ENCODE data around the gene CYTH4. TPM values are rescaled to one million over a fixed set of nuclear protein-coding genes. Genes with fewer than 3 reads are reported as not detected.

Gene CYTH4
- total and polyA plus RNA-seq, 2 experiments from 2014 or later, result not detected

GRCh38 chr22:37256075-37256726 is 26.1 kb upstream of the CYTH4 start:
- no peak for ATAC-seq

More at GRCh38 chr22:37256075-37256726, 26.1 kb upstream of the CYTH4 start:
- Histone ChIP-seq H3K4me1 (ENCODE audit: insufficient read depth) (peaks cover 15% of the 10 kb centered on the region; the same call in 1 of the 2 replicates), H3K4me2 (no peak overlapping the region), H2AFZ (no peak overlapping the region), H3K79me2 (replicated peaks; ENCODE audit: insufficient read depth) (no peaks in the 10 kb centered on the region), H3K27me3 (ENCODE audit: insufficient read depth) (peaks cover 6% of the 10 kb centered on the region), H3F3A (replicated peaks; ENCODE audit: low read depth) (no peaks in the 10 kb centered on the region), H4K20me1 (replicated peaks; ENCODE audit: insufficient read depth) (no peaks in the 10 kb centered on the region), H3K36me3 (ENCODE audit: insufficient read depth) (no peaks in the 10 kb centered on the region), H3K9me2 (ENCODE audit: insufficient read depth) (no peaks in the 10 kb centered on the region), H3K27ac (ENCODE audit: low read depth) (no peak overlapping the region), H3K4me3 (no peak overlapping the region)
- Mint-ChIP-seq H3K4me3 (no peak overlapping the region), H3K27me3 (ENCODE audit: insufficient read depth, low read depth, poor library complexity) (peaks cover 25% of the 10 kb centered on the region), H3K4me1 (peaks cover 27% of the 10 kb centered on the region), H3K27ac (no peak overlapping the region), H3K36me3 (ENCODE audit: low read depth) (no peaks in the 10 kb centered on the region), H3K9me3 (no peaks in the 10 kb centered on the region; the same call in none of the 3 replicates)
- no peak for DNase-seq (ENCODE audit: low spot score)
- TF ChIP-seq CTCF (conservative IDR thresholded peaks at IDR 0.05; ENCODE audit: low read depth in 2 of 2) (no peak), NANOG (IDR thresholded peaks at IDR 0.05; ENCODE audit: borderline replicate concordance) (no peak), EZH2 (IDR thresholded peaks at IDR 0.05; ENCODE audit: low read depth, unreplicated experiment) (no peak), ZNF114 (CRISPR knock-in tag; IDR thresholded peaks at IDR 0.05) (no peak), ZNF462 (CRISPR knock-in tag; IDR thresholded peaks at IDR 0.05) (no peak), CREB1 (CRISPR knock-in tag; IDR thresholded peaks at IDR 0.05; ENCODE audit: low read depth) (no peak), ZNF331 (CRISPR knock-in tag; IDR thresholded peaks at IDR 0.05; ENCODE audit: low read depth) (no peak), JUNB (IDR thresholded peaks at IDR 0.05; ENCODE audit: unreplicated experiment) (no peak), REST (IDR thresholded peaks at IDR 0.05; ENCODE audit: unreplicated experiment) (no peak), ETS1 (IDR thresholded peaks at IDR 0.05) (no peak), EZH2phosphoT487 (IDR thresholded peaks at IDR 0.05; ENCODE audit: unreplicated experiment) (no peak), POLR2AphosphoS5 (IDR thresholded peaks at IDR 0.05; ENCODE audit: low read depth) (no peak), STAT1 (IDR thresholded peaks at IDR 0.05; ENCODE audit: unreplicated experiment) (no peak)

Data from GM23338 (cell line).